ENCODE results near the gene ORC3.

DNA sequence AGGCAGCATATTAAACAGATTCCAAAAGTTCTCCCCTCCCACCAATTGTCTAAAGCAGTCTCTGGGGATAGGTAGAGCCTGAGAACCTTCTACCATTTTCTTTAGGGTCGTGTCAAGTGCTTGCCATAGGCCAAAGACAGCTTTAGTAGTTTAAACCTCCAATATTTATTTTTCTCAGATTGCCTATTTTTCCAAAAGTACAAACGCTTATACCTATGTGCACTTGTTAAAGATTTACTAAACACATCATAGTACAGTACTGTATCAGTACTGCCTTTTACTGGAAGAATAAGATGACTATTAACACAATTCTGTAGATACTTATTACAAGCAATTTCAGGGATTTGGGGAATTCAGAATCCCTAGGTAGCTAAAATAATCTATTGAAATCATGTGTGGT lies 82.7 kb downstream of the ORC3 start:
- TF ChIP-seq, protein P1, sequence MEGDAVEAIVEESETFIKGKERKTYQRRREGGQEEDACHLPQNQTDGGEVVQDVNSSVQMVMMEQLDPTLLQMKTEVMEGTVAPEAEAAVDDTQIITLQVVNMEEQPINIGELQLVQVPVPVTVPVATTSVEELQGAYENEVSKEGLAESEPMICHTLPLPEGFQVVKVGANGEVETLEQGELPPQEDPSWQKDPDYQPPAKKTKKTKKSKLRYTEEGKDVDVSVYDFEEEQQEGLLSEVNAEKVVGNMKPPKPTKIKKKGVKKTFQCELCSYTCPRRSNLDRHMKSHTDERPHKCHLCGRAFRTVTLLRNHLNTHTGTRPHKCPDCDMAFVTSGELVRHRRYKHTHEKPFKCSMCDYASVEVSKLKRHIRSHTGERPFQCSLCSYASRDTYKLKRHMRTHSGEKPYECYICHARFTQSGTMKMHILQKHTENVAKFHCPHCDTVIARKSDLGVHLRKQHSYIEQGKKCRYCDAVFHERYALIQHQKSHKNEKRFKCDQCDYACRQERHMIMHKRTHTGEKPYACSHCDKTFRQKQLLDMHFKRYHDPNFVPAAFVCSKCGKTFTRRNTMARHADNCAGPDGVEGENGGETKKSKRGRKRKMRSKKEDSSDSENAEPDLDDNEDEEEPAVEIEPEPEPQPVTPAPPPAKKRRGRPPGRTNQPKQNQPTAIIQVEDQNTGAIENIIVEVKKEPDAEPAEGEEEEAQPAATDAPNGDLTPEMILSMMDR (IDR thresholded peaks at IDR 0.05; ENCODE audit: borderline replicate concordance, extremely low read depth, low read length, poor library complexity, severe bottlenecking), result no peak
- no peak for TF ChIP-seq EZH2 (IDR thresholded peaks at IDR 0.05; ENCODE audit: borderline replicate concordance, low read depth, low read length, severe bottlenecking)

Measured in DND-41 (cell line).